HG03571 (cell line): ENCODE measurements around the gene ANAPC5.

ENCODE experiments used
- ATAC-seq: cut with Tn5 transposase; IDR thresholded peaks from one replicate; pipeline ENCODE4 v1.9.1; 2021; ENCODE audit not compliant: unreplicated experiment

Gene ANAPC5

GRCh38 chr12:121366063-121366459, 13.8 kb upstream of the ANAPC5 start:
- ATAC-seq = no peak

DNA sequence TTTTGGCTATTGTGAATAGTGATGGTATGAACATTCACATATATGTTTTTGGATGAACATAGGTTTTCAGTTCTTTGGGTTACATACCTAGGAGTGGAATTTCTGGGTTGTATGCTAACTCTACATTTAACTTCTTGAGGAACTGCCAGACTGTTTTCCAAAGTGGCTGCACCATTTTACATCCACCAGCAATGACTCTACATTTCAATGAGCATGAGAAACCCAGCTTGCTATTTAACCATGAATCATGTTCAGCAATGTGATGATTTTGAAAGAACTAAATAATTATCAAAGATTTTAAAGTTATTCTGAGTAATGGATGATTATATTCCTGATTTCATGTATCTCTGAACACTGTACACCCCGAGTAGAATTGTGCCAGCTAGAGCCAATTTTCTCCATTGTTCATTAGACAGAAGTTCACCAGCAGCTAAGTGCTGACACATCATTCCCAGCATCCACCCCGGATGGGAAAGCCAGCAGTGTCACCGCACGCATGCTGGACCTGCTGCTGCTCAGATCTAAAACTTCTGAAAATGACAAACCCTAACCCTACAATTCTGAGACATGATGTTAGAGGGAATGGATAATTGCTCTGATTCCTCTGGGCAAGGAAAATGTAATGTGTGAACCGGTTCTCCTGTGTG, 13.3 kb upstream of the ANAPC5 start:
- ATAC-seq = no peak

DNA sequence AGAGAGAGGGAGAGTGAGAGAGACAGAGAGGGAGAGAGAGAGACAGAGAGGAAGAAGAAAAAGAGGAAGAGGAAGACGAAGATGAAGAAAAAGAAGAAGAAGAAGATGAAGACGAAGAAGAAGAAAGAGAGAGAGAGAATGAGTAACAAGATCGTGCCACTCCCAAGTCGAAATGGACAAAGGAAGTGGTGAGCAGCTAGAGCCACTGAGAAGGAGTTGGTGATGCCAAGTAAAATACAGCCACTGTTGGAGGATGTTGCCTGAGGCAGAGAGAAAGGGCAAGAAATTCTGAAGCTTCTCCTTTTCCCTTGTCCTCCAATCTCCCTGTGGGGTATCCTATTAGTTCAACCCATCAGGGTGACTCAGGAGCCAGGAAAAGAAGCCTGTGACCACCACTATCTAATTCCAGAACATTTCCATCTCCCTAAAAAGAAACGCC, 12.5 kb upstream of the ANAPC5 start:
- no peak for ATAC-seq

DNA sequence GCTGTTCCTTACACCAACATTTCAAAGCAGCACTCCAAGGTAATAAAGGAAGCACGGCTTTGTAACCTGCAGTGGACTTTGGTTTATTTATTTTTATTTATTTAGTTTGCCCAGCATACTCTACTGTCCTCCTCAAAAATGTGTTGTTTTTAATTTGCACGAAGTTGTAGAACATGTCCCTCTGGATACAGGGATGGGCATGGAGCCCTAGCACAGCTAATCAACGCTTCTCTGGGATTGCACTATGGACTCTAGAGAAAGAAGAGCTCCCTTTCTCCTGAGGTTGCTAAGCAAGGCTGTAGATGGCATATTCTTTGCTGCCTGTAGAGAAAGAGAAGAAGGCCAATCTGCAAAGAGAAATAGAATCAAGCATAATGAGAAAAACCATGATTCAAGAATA, 5.9 kb upstream of the ANAPC5 start:
- no peak for ATAC-seq

- ATAC-seq = no peak
Measured at GRCh38 chr12:121357331-121357730, 5.1 kb upstream of the ANAPC5 start.

DNA sequence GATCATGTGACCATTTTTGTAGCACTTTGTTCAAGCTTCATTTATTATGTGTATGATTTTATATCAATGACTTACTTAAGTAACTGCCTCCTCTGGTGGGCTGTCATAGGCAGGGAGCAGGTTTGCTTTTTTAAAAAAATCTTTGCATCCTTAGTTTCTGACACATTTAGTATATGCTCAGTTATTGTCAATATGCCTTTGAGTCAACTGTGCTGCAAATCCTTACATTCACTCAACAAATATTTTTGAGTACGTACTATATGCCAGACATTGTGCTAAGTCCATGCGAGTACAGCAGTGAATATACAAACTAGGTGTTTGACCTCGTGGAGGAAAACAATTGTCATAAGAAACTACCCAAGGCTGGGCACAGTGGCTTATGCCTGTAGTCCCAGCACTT, 4.4 kb upstream of the ANAPC5 start:
- no peak for ATAC-seq

DNA sequence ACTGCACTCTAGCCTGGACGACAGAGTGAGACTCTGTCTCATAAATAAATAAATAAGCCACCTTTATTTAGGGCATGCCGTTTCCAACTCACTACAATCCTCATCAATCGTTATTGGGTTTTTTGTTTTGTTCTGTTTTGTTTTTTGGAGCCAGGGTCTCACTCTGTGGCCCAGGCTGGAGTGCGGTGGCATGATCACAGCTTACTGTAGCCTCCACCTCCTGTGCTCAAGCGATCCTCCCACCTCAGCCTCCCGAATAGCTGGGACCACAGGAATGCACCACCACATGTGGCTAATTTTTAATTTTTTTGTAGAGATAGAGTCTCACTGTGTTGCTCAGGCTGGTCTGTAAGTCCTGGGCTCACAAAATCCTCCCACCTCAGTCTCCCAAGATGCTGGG, 3.6 kb upstream of the ANAPC5 start:
- no peak for ATAC-seq

DNA sequence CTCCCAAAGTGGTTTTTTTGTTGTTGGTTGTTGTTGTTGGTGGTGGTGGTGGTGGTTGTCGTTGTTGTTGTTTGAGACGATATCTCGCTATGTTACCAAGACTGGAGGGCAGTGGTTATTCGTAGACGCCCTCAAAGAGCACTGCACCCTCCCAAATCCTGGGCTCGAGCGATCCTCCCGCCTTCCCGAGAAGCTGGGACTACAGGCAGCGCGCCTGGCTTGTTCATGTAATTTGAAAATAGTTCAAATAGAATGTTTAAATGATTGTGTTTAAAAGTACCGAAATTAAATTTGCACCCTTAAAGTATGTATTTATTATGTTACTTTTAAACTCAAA, 439 bp upstream of the ANAPC5 start:
- ATAC-seq = no peak

GRCh38 chr12:121346747-121347146, 5.5 kb downstream of the ANAPC5 start:
- ATAC-seq = no peak

GRCh38 chr12:121345151-121345815, 6.9 kb downstream of the ANAPC5 start:
- ATAC-seq = no peak

DNA sequence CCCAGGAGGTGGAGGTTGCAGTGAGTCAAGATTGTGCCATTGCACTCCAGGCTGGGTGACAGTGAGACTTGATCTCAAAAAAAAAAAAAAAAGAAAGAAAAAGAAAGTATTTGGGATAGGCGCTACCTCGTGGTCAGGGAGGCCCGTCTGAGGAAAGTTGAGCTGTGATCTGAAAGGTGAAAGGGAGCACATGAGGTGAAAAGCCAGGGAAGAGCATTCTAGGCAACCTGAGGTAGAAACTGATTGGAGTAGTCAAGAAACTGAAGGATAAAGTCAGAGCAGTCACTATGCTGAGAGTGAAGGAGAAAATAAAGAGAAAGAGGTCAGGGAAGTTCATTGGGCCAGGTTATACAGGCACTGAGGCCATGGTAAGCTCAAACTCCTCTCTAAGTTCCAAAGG, 7.7 kb downstream of the ANAPC5 start:
- ATAC-seq = no peak

DNA sequence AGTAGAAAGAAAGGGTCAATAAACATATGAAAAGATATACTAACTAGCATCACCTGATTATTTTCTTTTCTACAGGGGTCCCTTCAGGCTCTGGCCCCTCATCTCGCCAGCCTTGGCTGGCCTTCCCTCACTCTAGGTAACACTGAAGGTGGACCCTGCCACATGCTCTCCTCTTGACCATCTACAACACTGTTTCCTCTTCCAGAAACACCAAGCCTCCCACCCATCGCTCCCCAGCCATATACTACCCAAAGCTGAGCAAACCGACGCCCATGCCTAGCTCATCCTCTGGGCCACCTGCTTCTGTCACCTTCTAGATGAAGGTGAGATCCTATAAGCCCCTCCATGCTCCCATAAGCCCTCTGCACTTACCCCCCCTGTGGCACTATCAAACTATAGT, 14.8 kb downstream of the ANAPC5 start:
- no peak for ATAC-seq

GRCh38 chr12:121334513-121335343, 17.5 kb downstream of the ANAPC5 start:
- ATAC-seq = no peak

- ATAC-seq = no peak
Measured at GRCh38 chr12:121333747-121334146, 18.5 kb downstream of the ANAPC5 start.

GRCh38 chr12:121331248-121331647, 21.0 kb downstream of the ANAPC5 start:
- ATAC-seq = no peak

- no peak for ATAC-seq
Measured at GRCh38 chr12:121330692-121331091, 21.5 kb downstream of the ANAPC5 start.

DNA sequence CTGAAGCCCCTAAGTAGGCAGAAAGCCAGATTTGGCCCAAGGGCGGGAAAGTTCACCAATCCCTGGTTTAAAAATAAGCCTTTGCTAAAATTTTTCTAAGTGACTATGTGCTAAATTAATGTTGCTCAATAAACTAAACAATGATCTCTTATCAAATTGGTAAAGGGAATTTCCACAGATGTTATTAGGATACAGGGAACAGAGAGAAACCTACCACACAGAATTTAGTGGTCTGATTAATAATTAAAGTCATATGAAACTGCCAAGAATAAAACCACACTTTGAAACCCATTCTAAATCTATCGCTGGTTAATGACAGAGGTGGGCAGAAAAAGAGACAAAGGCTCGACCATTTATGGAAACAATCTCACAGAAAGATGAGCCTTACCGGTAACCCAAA, 22.0 kb downstream of the ANAPC5 start:
- ATAC-seq = no peak

DNA sequence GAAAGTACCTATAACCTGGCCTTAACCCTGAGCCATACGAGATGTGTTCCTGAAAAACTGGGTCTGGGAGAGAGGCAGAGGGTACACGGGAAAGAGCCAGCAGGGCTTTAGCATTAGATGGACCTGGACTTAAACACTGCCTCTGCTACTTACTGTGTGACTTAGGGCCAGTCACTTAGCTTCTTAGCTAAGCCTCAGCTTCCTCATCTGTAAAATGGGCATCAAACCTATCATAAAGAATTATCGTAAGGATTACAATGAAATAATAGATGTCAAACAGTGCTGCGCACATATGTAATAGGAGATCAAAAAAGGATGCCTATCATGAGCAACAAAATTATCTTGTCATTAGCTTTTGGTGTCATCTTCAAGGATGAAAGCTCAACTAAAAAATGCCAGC, 23.6 kb downstream of the ANAPC5 start:
- ATAC-seq = no peak

DNA sequence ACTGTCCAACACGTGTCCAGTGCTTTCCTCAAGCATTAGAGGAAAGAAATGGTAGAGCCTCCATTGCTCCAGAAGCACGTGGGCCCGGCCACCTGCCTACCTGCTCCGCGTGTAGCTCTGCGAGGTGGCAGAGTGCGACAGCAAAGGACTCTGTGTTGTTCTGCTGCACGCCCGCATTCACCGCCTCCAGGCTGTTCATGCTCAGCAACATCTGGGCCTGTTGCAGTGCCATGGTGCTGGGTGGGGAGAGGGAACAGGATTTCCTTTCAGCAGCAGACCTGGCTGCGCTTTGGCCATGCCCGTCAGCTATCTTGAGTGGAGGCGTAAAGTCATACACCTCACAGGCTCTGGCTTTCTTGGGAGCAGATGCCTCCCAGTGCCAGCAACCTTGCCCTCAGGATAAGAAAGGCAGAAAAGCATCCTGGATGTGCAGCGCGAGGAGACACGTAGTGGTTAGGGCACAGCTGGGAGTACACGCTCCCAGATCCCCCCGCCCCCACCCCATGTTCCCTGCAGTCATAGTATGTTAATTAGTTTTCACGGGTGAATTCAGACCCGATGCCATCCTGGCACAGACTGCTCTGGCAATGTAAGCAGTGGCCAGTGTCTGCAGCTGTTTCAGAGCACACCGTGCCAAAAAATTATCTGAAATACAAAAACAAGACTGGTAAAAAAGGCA, 25.1 kb downstream of the ANAPC5 start:
- no peak for ATAC-seq

DNA sequence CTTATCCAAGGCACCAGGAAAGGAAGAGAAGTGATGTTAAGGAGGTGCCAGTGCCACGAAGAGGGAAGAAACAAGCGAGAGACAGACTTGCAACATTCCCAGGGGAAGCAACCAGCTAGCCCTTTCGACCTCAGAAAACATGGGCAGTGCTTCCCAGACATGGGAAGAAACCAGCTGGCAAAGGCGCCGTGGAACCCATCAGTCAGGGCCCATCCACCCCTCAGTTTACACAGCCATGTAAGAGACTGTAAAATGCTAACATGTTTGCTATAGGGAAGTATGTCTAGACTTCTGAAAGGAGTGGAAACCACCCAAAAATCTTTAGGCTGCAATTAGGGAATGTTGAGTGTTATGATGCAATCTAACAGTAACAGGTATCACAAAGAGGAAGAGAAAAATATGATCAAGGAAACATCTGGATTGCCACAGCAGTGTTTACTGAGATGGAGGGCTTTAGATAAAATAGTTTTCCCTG, 26.3 kb downstream of the ANAPC5 start:
- ATAC-seq = no peak

GRCh38 chr12:121323908-121324307, 28.3 kb downstream of the ANAPC5 start:
- ATAC-seq = no peak
